A673 (cell line): Measurements from ENCODE around the gene RMI1. TPM values are rescaled to one million over a fixed set of nuclear protein-coding genes. Genes with fewer than 3 reads are reported as not detected.
A peak's percentile ranks its signal among the peaks of the same experiment; 100 is the strongest.

Experiments used
- BruUV-seq: library from RNA; stranded (reverse); fragments of 400-500 nt; replicated peaks from 2 replicates; lab custom pipeline; 2021; lab: Mats Ljungman, UMichigan
- CTCF ChIA-PET: fragments of 300-600 bp; sonication (Branson Sonifier 250); formaldehyde crosslinking; loops from one replicate; lab custom pipeline; 2022; ENCODE audit warnings: antibody characterized with exemption; lab: Charles Lee
- POLR2A ChIA-PET: fragments of 300-600 bp; sonication (Branson Sonifier 250); formaldehyde crosslinking; loops from one replicate; lab custom pipeline; 2022; ENCODE audit warnings: antibody characterized with exemption; ENCODE audit not compliant: low non-redundant PET; lab: Charles Lee
- DNase-seq: peaks from one replicate; pipeline ENCODE4 v3.0.0-alpha.2; 2015; ENCODE audit warnings: low spot score
- H3K27ac ChIP-seq: fragments of 200-600 bp; sonication (generic); 2 replicates; pipeline ENCODE4 v1.5.1; 2016; ENCODE audit warnings: mixed run types, low read depth, mild to moderate bottlenecking, mixed read lengths, antibody characterized with exemption, low read length; ENCODE audit not compliant: poor library complexity, severe bottlenecking
- H3K27me3 ChIP-seq: fragments of 200-600 bp; sonication (generic); replicated peaks from 2 replicates; pipeline ENCODE4 v1.6.1; 2017; ENCODE audit warnings: mixed run types, low read depth, mild to moderate bottlenecking, mixed read lengths, antibody characterized with exemption, low read length; ENCODE audit not compliant: insufficient read depth, poor library complexity
- H3K36me3 ChIP-seq: fragments of 200-600 bp; sonication (generic); 2 replicates; pipeline ENCODE4 v1.6.1; 2016; ENCODE audit warnings: mixed run types, mild to moderate bottlenecking, mixed read lengths, antibody characterized with exemption, low read length; ENCODE audit not compliant: insufficient read depth, poor library complexity, severe bottlenecking
- H3K4me1 ChIP-seq: fragments of 200-600 bp; sonication (generic); 2 replicates; pipeline ENCODE4 v1.6.1; 2017; ENCODE audit warnings: mixed run types, mild to moderate bottlenecking, mixed read lengths, antibody characterized with exemption, low read length; ENCODE audit not compliant: insufficient read depth, poor library complexity, severe bottlenecking
- H3K4me3 ChIP-seq: fragments of 200-600 bp; sonication (generic); 2 replicates; pipeline ENCODE4 v1.5.1; 2016; ENCODE audit warnings: low read depth, mixed run types, mild to moderate bottlenecking, mixed read lengths, low read length; ENCODE audit not compliant: poor library complexity, severe bottlenecking
- H3K9me3 ChIP-seq: fragments of 200-600 bp; sonication (generic); 2 replicates; pipeline ENCODE4 v1.6.1; 2016; ENCODE audit warnings: mixed run types, low read depth, mild to moderate bottlenecking, mixed read lengths, antibody characterized with exemption, low read length; ENCODE audit not compliant: poor library complexity, severe bottlenecking
- EZH2 ChIP-seq: fragments of 200-600 bp; sonication (generic); IDR thresholded peaks from 2 replicates; pipeline ENCODE4 v1.6.1; 2017; ENCODE audit warnings: borderline replicate concordance, low read depth, mild to moderate bottlenecking, mixed read lengths, antibody characterized with exemption, low read length; ENCODE audit not compliant: poor library complexity, severe bottlenecking
- intact Hi-C: fragments of 100-400 bp; cut with micrococcal nuclease; formaldehyde crosslinking; loops from one replicate; pipeline ENCODE4 v1.10.0; 2022; ENCODE audit not compliant: unreplicated experiment
- total RNA-seq: library from RNA; stranded (reverse); gene quantifications from 2 replicates; pipeline ENCODE4 v1.2.3, GENCODE V29; 2021
- TF ChIP-seq, protein P1 (sequence below): fragments of 300-800, 200-600 bp; sonication (generic); conservative IDR thresholded peaks from 2 replicates; pipeline ENCODE4 v1.5.1; 2017; ENCODE audit warnings: low read depth, mild to moderate bottlenecking, antibody characterized with exemption, low read length, moderate library complexity, mixed read lengths

The RMI1 gene
- total RNA-seq, 1 experiment from 2014 or later, result 36.4 TPM

DNA sequence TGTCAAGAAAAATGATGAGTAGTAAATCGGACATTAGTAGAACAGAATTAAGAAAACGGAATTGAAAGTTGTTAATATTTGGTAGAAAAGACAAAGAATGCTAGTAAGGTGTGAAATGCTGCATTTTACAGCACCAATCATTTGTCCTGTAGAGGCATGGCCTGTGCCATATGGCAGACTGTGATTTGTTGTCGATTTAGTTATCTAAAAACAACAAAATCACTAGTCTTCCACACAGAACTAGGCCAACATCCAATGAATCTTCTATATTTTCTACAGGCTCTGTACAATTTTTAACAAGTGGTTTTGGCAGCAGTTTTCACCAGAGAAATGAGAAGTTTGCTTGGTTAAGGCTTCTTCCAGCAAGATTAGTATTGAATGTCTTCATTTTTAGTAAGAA, 11.0 kb upstream of the RMI1 start:
- CTCF ChIA-PET, result no interaction called here
- no peaks in the 10 kb centered on the region for H3K9me3 ChIP-seq
- H3K4me1 ChIP-seq, result peaks cover 16% of the 10 kb centered on the region
- H3K27me3 ChIP-seq, result no peaks in the 10 kb centered on the region
- peak overlapping the region; percentile 0 for H3K27ac ChIP-seq
- TF ChIP-seq, protein P1, sequence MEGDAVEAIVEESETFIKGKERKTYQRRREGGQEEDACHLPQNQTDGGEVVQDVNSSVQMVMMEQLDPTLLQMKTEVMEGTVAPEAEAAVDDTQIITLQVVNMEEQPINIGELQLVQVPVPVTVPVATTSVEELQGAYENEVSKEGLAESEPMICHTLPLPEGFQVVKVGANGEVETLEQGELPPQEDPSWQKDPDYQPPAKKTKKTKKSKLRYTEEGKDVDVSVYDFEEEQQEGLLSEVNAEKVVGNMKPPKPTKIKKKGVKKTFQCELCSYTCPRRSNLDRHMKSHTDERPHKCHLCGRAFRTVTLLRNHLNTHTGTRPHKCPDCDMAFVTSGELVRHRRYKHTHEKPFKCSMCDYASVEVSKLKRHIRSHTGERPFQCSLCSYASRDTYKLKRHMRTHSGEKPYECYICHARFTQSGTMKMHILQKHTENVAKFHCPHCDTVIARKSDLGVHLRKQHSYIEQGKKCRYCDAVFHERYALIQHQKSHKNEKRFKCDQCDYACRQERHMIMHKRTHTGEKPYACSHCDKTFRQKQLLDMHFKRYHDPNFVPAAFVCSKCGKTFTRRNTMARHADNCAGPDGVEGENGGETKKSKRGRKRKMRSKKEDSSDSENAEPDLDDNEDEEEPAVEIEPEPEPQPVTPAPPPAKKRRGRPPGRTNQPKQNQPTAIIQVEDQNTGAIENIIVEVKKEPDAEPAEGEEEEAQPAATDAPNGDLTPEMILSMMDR, result no peak
- no peak for TF ChIP-seq EZH2
- no peak overlapping the region for H3K4me3 ChIP-seq
- BruUV-seq, result no TSS peak
- POLR2A ChIA-PET, result no interaction called here
- intact Hi-C loops, result no loop called here
- peaks cover 84% of the 10 kb centered on the region for H3K36me3 ChIP-seq
- DNase-seq, result no peak

DNA sequence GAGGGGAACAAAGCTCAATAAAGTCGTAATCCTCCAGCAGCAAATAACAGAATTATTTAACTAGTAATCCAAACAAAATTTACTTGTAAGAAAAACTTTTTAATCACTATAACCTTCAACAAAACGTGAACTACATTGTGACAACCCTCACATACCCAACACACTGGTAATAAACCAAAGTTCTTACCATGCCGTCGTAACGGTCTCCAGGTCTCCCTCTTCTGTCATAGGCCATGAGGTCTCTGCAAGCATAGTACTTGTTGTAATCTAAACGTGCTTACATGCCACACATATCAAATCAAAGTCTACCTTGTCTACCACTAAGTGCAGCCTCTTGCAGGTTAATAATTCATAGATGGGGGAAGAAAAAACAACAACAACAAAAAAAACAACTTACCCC, 9.1 kb upstream of the RMI1 start:
- H3K27ac ChIP-seq, result no peak overlapping the region
- no peak for DNase-seq
- peaks cover 99% of the 10 kb centered on the region for H3K36me3 ChIP-seq
- no peaks in the 10 kb centered on the region for H3K9me3 ChIP-seq
- TF ChIP-seq, protein P1, result no peak
- TF ChIP-seq EZH2, result no peak
- peaks cover 30% of the 10 kb centered on the region for H3K4me1 ChIP-seq
- CTCF ChIA-PET, result no interaction called here
- no peaks in the 10 kb centered on the region for H3K27me3 ChIP-seq
- POLR2A ChIA-PET, result interaction anchor here (0.6 kb wide), 1 partner anchor 10 kb away, joined by 8 read pairs; no protein-coding TSS in a partner anchor
- H3K4me3 ChIP-seq, result no peak overlapping the region
- BruUV-seq, result no TSS peak
- intact Hi-C loops, result no loop called here

DNA sequence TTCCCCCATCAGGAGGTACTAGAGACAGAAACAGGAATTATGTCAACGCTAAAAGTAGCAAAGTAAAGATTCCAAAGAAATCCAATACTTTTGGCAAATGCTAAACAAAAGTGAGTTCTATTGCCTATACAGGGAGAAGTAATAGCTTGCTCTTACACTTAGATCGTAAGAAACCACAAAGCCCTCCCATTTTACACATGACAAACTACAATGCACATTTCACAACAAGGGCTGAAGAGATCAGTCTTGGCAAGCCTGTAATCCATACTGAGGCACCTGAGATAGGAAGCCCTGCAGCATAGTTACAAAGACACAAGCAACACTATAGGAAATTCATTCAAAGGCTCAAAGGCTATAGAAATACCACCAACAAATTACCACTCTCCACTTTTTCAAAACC, 8.3 kb upstream of the RMI1 start:
- intact Hi-C loops, result no loop called here
- no peaks in the 10 kb centered on the region for H3K9me3 ChIP-seq
- H3K4me1 ChIP-seq, result peaks cover 38% of the 10 kb centered on the region
- ChIA-PET POLR2A (no interaction called here), CTCF (no interaction called here)
- peaks cover 99% of the 10 kb centered on the region for H3K36me3 ChIP-seq
- H3K4me3 ChIP-seq, result no peak overlapping the region
- BruUV-seq, result no TSS peak
- TF ChIP-seq, protein P1, result no peak
- no peak for TF ChIP-seq EZH2
- H3K27me3 ChIP-seq, result no peaks in the 10 kb centered on the region
- no peak overlapping the region for H3K27ac ChIP-seq
- DNase-seq, result no peak
